ENCODE results near the gene SETD3. TPM values are rescaled to one million over a fixed set of nuclear protein-coding genes. Genes with fewer than 3 reads are reported as not detected.

SETD3 gene
- total and polyA plus RNA-seq, 2 donors (not counting 1 experiment from before 2014, with no cell fraction given): 11.0 to 32.1 TPM

DNA sequence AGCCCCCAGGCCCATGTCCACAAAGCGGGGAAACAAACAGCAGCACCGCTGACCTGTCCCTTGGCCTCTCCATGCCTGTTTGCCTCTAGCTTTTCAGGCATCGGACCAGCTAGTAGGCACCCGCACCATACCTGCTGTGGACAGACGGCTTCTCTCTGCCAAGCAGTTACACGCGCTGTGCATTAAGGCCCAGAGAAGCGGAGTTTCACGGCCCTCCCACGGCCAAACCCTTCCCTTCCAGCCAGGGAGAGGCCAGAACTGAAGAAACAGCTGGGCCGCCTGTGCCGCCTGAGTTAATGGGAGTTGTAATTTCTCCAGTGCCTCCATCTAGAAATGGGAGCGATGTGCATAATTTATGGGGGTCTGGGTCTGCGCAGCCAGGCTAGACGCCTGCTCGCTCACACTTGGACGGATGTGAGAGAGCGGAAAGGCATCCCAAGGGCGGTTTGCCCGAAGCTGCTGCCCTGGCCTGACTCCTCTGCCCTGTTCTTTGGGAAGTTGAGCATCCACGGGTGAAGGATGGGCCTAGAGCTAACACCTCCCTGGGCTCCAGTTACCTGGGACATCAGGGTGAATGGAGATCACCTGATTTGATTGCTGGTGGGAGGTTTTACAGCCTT is 119.0 kb downstream of the SETD3 start:
- Histone ChIP-seq H3K4me1 (ENCODE audit: control insufficient read depth in 2 of 2, insufficient read depth in 2 of 2, low read length in 2 of 2) (no peaks in the 10 kb centered on the region), H3K4me2 (replicated peaks; ENCODE audit: low read depth, low read length, poor library complexity, severe bottlenecking) (no peak overlapping the region), H3K27me3 (replicated peaks in 1 of 4; ENCODE audit: control extremely low read depth in 1 of 4, control insufficient read depth in 3 of 4, insufficient read depth in 4 of 4, low read length in 3 of 4) (no peaks in the 10 kb centered on the region), H3K9ac (ENCODE audit: low read length) (no peak overlapping the region), H3K36me3 (replicated peaks in 1 of 2; ENCODE audit: control extremely low read depth in 1 of 2, control insufficient read depth in 1 of 2, extremely low read depth in 1 of 2, insufficient read depth in 2 of 2, low read length in 1 of 2) (no peaks in the 10 kb centered on the region), H3K9me3 (ENCODE audit: control extremely low read depth in 1 of 3, control insufficient read depth in 2 of 3, insufficient read depth in 1 of 3, low read length in 2 of 3) (peaks cover 0 to 8% (median 0%) of the 10 kb centered on the region in 3 donors), H3K4me3 (ENCODE audit: control extremely low read depth in 1 of 5, extremely low read depth in 1 of 5, insufficient read depth in 1 of 5, low read depth in 2 of 5, low read length in 4 of 5) (no peak overlapping the region), H3K27ac (ENCODE audit: low read length in 2 of 2) (no peak overlapping the region), H2AFZ (ENCODE audit: insufficient read depth, low read depth, low read length, poor library complexity, severe bottlenecking) (no peak overlapping the region), H3K79me2 (ENCODE audit: control insufficient read depth, insufficient read depth, low read length) (no peaks in the 10 kb centered on the region), H4K20me1 (ENCODE audit: control insufficient read depth, insufficient read depth, low read length, poor library complexity, severe bottlenecking) (no peaks in the 10 kb centered on the region)
- Mint-ChIP-seq H3K4me3 (no peak overlapping the region), H3K9me3 (ENCODE audit: insufficient read depth) (no peaks in the 10 kb centered on the region), H3K4me1 (no peaks in the 10 kb centered on the region), H3K27ac (no peak overlapping the region), H3K27me3 (no peaks in the 10 kb centered on the region)
- ATAC-seq (ENCODE audit: low read depth) (no peak), DNase-seq (no peak)
- CTCF ChIA-PET: no interaction called here
- WGBS (ENCODE audit: insufficient coverage): 95% methylated on average over 20 of the region's 21 CpGs
- TF ChIP-seq EZH2 (IDR thresholded peaks at IDR 0.05; ENCODE audit: borderline replicate concordance, insufficient read depth, low read depth, low read length, poor library complexity, severe bottlenecking): no peak
- TF ChIP-seq, protein P1, sequence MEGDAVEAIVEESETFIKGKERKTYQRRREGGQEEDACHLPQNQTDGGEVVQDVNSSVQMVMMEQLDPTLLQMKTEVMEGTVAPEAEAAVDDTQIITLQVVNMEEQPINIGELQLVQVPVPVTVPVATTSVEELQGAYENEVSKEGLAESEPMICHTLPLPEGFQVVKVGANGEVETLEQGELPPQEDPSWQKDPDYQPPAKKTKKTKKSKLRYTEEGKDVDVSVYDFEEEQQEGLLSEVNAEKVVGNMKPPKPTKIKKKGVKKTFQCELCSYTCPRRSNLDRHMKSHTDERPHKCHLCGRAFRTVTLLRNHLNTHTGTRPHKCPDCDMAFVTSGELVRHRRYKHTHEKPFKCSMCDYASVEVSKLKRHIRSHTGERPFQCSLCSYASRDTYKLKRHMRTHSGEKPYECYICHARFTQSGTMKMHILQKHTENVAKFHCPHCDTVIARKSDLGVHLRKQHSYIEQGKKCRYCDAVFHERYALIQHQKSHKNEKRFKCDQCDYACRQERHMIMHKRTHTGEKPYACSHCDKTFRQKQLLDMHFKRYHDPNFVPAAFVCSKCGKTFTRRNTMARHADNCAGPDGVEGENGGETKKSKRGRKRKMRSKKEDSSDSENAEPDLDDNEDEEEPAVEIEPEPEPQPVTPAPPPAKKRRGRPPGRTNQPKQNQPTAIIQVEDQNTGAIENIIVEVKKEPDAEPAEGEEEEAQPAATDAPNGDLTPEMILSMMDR (IDR thresholded peaks at IDR 0.05): no peak
- intact Hi-C loops (cut with micrococcal nuclease): no loop called here
- POLR2A ChIA-PET: no interaction called here

DNA sequence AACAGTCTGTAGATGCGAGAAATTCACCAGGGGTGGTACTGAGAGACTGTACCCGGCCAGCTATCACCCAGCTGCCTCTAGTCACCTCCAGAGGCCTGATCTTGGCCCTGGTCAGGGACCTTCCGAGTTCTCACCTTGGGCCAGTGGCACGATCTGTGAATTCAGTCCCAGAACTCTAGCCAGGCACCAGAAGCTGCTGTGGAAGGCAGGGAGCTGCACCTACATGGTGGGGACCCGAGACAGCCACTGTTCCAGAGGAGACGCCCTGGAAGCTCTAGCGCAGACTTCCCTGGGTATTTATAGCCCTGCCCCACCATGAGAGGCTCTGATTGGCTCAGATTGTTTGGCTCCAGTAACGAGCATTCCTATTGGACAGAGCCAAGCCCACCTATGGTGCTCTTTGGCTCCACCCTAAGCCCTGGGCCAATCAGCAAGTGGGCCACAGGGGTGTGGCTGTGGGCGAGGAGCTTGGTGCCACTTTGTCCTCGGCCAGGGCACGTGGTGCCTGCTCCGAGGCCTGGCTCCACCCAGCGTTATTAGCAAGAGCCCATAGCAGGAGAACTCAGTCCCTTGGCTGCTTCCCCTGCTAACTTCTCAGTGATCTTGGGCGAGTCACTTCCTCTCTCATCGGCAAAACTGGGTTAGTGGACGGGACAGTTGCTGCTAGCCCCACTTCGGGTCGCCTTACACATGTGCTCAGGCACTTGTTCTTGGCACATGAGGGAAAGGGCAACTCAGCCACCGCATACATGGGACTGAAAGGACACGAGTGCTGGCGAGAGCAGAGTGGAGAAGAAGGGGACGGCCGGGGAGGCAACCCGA is 119.7 kb downstream of the SETD3 start:
- intact Hi-C loops (cut with micrococcal nuclease): no loop called here
- no peak overlapping the region for H3K4me2 ChIP-seq (replicated peaks; ENCODE audit: low read depth, low read length, poor library complexity, severe bottlenecking)
- Mint-ChIP-seq H3K4me1 (no peaks in the 10 kb centered on the region), H3K27me3 (no peaks in the 10 kb centered on the region), H3K27ac (no peak overlapping the region), H3K4me3 (no peak overlapping the region), H3K9me3 (ENCODE audit: insufficient read depth) (no peaks in the 10 kb centered on the region)
- no peak overlapping the region for H2AFZ ChIP-seq (ENCODE audit: insufficient read depth, low read depth, low read length, poor library complexity, severe bottlenecking)
- no peaks in the 10 kb centered on the region for H3K36me3 ChIP-seq (replicated peaks in 1 of 2; ENCODE audit: control extremely low read depth in 1 of 2, control insufficient read depth in 1 of 2, extremely low read depth in 1 of 2, insufficient read depth in 2 of 2, low read length in 1 of 2)
- H3K27ac ChIP-seq (ENCODE audit: low read length in 2 of 2): no peak overlapping the region
- 90% methylated on average over 24 of the region's 24 CpGs for WGBS (ENCODE audit: insufficient coverage)
- H4K20me1 ChIP-seq (ENCODE audit: control insufficient read depth, insufficient read depth, low read length, poor library complexity, severe bottlenecking): no peaks in the 10 kb centered on the region
- no peaks in the 10 kb centered on the region for H3K27me3 ChIP-seq (replicated peaks in 1 of 4; ENCODE audit: control extremely low read depth in 1 of 4, control insufficient read depth in 3 of 4, insufficient read depth in 4 of 4, low read length in 3 of 4)
- POLR2A ChIA-PET: no interaction called here
- H3K9me3 ChIP-seq (ENCODE audit: control extremely low read depth in 1 of 3, control insufficient read depth in 2 of 3, insufficient read depth in 1 of 3, low read length in 2 of 3): peaks cover 0 to 8% (median 0%) of the 10 kb centered on the region in 3 donors
- ATAC-seq (ENCODE audit: low read depth) (no peak), DNase-seq (no peak)
- CTCF ChIA-PET: no interaction called here
- no peaks in the 10 kb centered on the region for H3K4me1 ChIP-seq (ENCODE audit: control insufficient read depth in 2 of 2, insufficient read depth in 2 of 2, low read length in 2 of 2)
- H3K4me3 ChIP-seq (ENCODE audit: control extremely low read depth in 1 of 5, extremely low read depth in 1 of 5, insufficient read depth in 1 of 5, low read depth in 2 of 5, low read length in 4 of 5): no peak overlapping the region
- no peak overlapping the region for H3K9ac ChIP-seq (ENCODE audit: low read length)
- H3K79me2 ChIP-seq (ENCODE audit: control insufficient read depth, insufficient read depth, low read length): no peaks in the 10 kb centered on the region
- TF ChIP-seq EZH2 (IDR thresholded peaks at IDR 0.05; ENCODE audit: borderline replicate concordance, insufficient read depth, low read depth, low read length, poor library complexity, severe bottlenecking): no peak
- TF ChIP-seq, protein P1 (IDR thresholded peaks at IDR 0.05): no peak
